Keratinocyte (primary cell): Measurements from ENCODE around the gene MAP7D1.

Experiments used
- EZH2 ChIP-seq: IDR thresholded peaks from one replicate; pipeline ENCODE4 v1.6.1; 2012; ENCODE audit warnings: inconsistent platforms, mild to moderate bottlenecking, low read length, moderate library complexity
- TF ChIP-seq, protein P1 (sequence below), 3 experiments: IDR thresholded peaks in 1 of 3; conservative IDR thresholded peaks in 1 of 3; optimal IDR thresholded peaks in 1 of 3; 2 replicates in 2 of 3; 3 replicates in 1 of 3; pipeline versions ENCODE3 to v1.5.1; 2011; ENCODE audit warnings: low read length in 3 of 3, mild to moderate bottlenecking in 3 of 3, moderate library complexity in 2 of 3, control low read depth in 1 of 3, inconsistent platforms in 1 of 3; ENCODE audit not compliant: insufficient read depth in 2 of 3; ENCODE audit errors: extremely low read depth in 1 of 3

DNA sequence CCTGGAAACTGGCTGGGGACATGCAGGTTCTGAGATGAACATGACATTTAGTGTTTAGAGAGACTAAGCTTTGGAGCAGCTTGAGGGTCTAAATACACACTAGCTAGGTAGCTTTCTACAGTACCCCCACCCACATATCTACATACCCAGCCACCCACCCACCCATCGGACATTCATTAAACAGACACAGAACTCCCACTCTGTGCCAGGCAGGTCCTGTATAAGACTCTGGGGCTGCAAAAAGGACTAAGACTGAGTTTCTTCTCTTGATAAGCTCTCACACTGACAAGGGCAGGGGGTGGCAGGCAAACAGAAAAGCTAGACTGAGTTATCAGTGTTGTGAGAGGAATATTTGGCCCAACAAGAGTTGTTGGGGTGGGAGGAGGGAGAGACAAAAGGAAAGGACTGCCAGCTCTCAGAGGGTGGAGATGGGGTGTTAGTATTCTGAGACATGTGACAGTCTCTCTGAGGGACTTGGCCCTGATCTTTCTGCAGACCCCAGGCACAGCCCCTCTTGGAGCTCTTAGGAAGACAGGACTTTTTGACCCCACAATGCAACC lies 6.8 kb downstream of the MAP7D1 start:
- TF ChIP-seq, protein P1, sequence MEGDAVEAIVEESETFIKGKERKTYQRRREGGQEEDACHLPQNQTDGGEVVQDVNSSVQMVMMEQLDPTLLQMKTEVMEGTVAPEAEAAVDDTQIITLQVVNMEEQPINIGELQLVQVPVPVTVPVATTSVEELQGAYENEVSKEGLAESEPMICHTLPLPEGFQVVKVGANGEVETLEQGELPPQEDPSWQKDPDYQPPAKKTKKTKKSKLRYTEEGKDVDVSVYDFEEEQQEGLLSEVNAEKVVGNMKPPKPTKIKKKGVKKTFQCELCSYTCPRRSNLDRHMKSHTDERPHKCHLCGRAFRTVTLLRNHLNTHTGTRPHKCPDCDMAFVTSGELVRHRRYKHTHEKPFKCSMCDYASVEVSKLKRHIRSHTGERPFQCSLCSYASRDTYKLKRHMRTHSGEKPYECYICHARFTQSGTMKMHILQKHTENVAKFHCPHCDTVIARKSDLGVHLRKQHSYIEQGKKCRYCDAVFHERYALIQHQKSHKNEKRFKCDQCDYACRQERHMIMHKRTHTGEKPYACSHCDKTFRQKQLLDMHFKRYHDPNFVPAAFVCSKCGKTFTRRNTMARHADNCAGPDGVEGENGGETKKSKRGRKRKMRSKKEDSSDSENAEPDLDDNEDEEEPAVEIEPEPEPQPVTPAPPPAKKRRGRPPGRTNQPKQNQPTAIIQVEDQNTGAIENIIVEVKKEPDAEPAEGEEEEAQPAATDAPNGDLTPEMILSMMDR (optimal IDR thresholded peaks at IDR 0.05 in 1 of 3, IDR thresholded peaks at IDR 0.05 in 1 of 3, conservative IDR thresholded peaks at IDR 0.05 in 1 of 3; ENCODE audit: extremely low read depth in 1 of 3, insufficient read depth in 2 of 3, low read length in 3 of 3), result no peak
- TF ChIP-seq EZH2, result no peak
